Measurements from ENCODE around the gene CD200R1. TPM values are rescaled to one million over a fixed set of nuclear protein-coding genes. Genes with fewer than 3 reads are reported as not detected.

CD200R1 gene
- total RNA-seq, 4 donors from 2014 or later, result 0.88 to 1.3 TPM; not detected in 2

DNA sequence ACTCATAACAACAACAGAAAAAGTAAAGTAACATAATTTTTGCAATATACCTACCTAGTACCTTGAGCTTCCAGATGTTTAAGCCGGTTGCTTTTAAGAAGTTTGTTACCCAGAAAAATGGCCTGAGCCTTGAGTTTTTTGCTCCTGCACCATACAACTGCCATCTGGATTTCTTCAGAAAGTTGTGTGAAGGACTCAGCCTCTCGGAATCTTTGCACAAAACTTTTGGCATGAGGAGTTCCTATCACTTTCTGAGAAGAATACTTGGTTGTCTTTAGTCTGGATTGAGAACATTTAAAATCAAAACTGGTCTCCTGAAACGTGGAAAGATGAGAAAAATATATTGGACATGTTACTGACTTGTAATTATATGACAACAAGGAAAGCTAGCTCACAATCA lies 33.2 kb upstream of the CD200R1 start:
- Histone ChIP-seq H3K36me3 (peaks cover 0 to 68% (median 0%) of the 10 kb centered on the region in 3 donors), H3K9me3 (no peaks in the 10 kb centered on the region), H3K4me3 (no peak overlapping the region), H3K27me3 (no peaks in the 10 kb centered on the region), H3K27ac (no peak overlapping the region), H3K4me1 (no peaks in the 10 kb centered on the region)
- TF ChIP-seq, protein P1, sequence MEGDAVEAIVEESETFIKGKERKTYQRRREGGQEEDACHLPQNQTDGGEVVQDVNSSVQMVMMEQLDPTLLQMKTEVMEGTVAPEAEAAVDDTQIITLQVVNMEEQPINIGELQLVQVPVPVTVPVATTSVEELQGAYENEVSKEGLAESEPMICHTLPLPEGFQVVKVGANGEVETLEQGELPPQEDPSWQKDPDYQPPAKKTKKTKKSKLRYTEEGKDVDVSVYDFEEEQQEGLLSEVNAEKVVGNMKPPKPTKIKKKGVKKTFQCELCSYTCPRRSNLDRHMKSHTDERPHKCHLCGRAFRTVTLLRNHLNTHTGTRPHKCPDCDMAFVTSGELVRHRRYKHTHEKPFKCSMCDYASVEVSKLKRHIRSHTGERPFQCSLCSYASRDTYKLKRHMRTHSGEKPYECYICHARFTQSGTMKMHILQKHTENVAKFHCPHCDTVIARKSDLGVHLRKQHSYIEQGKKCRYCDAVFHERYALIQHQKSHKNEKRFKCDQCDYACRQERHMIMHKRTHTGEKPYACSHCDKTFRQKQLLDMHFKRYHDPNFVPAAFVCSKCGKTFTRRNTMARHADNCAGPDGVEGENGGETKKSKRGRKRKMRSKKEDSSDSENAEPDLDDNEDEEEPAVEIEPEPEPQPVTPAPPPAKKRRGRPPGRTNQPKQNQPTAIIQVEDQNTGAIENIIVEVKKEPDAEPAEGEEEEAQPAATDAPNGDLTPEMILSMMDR (IDR thresholded peaks at IDR 0.05), result no peak
- no peak for TF ChIP-seq POLR2A (IDR thresholded peaks at IDR 0.05)
- no peak for DNase-seq

DNA sequence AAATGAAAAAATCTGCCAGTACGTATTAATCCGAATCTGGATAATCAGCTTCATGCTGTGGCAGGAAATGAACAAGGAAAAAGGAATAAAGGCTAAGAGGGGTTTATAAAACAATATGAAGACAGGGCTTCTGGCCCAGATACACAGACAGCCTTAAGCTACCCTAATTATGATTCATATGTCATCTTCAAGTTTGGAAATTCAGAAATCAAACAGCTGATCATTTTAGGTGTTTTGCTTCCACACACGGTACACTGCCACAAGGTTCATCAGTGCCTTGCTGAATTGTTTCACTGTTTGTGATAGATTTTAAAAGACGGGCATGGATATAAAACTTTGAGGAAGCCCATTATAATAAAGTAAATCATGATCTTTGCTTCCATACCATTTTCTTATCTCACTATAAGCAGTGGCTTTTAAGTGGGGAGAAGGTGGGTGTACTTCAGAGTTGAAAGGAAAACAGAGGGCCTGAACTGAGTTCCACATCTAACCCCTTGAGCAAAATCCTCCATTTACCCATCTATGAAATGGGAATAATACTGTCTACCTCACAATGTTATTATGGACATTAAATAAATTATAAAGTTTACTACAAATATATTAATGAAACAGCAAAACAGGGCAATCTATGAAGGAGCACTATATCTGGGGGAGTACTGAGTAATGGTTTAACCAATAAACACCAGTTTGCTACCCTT lies 31.6 kb upstream of the CD200R1 start:
- H3K4me3 ChIP-seq, result no peak overlapping the region
- H3K4me1 ChIP-seq, result no peaks in the 10 kb centered on the region
- no peak for DNase-seq
- no peaks in the 10 kb centered on the region for H3K9me3 ChIP-seq
- no peak overlapping the region for H3K27ac ChIP-seq
- no peak for TF ChIP-seq POLR2A (IDR thresholded peaks at IDR 0.05)
- TF ChIP-seq, protein P1 (IDR thresholded peaks at IDR 0.05), result no peak
- no peaks in the 10 kb centered on the region for H3K27me3 ChIP-seq
- H3K36me3 ChIP-seq, result peaks cover 0 to 66% (median 0%) of the 10 kb centered on the region in 3 donors

DNA sequence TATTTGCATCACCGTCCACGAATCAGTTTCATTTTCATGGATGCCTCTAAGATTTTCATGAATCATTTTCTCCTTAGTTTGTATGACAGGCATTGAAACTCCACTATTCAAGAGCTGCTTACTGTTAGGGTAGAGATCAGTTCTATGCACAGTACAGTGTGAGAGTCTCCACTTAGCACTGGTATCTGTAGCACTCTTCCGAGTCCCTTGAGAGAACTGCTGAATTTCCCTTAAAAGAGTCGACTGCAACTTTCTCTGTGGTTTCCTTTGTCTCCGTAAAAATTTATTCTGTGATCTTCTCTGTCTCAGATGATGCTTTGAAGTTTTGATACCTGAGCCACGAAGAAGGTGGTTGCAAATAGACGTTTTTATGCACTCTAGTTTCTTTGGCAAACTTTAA lies 30.7 kb upstream of the CD200R1 start:
- DNase-seq, result no peak
- H3K27me3 ChIP-seq, result no peaks in the 10 kb centered on the region
- H3K4me1 ChIP-seq, result no peaks in the 10 kb centered on the region
- H3K36me3 ChIP-seq, result peaks cover 0 to 66% (median 0%) of the 10 kb centered on the region in 3 donors
- TF ChIP-seq POLR2A (IDR thresholded peaks at IDR 0.05), result no peak
- TF ChIP-seq, protein P1 (IDR thresholded peaks at IDR 0.05), result no peak
- H3K27ac ChIP-seq, result no peak overlapping the region
- H3K9me3 ChIP-seq, result no peaks in the 10 kb centered on the region
- H3K4me3 ChIP-seq, result no peak overlapping the region

DNA sequence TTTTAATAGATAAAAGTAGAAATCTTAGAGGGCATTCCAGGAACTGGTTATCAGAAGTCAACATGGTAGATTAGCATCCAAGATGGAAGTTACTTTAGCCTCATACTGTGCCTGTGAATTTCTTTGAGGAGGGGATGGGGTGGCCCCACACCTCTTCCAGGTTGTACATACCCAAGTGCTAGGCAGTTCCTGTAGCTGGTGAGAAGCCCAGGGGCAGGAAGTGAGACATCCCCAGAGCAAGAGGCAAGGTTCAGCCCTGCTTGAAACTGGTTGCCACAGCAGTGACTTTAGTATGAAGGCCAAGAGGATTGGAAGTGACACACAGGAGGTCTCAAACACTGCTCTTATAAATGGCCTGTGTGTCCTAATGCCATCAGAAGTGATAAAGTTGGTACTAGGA lies 27.8 kb upstream of the CD200R1 start:
- TF ChIP-seq, protein P1 (IDR thresholded peaks at IDR 0.05), result no peak
- TF ChIP-seq POLR2A (IDR thresholded peaks at IDR 0.05), result no peak
- Histone ChIP-seq H3K27me3 (no peaks in the 10 kb centered on the region), H3K36me3 (peaks cover 0 to 76% (median 0%) of the 10 kb centered on the region in 3 donors), H3K27ac (no peak overlapping the region), H3K4me3 (no peak overlapping the region), H3K4me1 (no peaks in the 10 kb centered on the region), H3K9me3 (no peaks in the 10 kb centered on the region)
- DNase-seq, result peak in 1 of 3 donors; percentile 51

DNA sequence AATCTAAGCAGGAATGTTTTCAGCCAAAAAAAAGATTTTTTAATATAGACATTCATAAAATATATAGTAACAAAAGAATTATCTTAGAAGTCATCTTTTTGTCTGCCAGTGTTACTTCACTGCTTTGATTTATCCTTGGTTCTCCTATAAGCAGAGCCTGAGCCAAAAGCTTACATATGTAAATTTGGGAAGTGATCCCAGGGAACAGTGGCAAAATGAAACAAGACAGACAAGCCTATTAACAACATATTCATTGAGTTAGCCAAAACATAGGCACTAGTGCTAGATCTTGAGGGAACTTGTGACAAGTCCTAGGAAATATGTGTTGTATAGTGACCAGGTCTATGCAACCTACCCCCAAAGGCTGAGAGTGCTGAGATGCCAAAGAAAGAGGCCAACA lies 27.1 kb upstream of the CD200R1 start:
- peaks cover 0 to 73% (median 0%) of the 10 kb centered on the region in 3 donors for H3K36me3 ChIP-seq
- no peak overlapping the region for H3K27ac ChIP-seq

More for the DNA sequence above, 27.1 kb upstream of the CD200R1 start:
- H3K4me1 ChIP-seq, result no peaks in the 10 kb centered on the region
- no peaks in the 10 kb centered on the region for H3K27me3 ChIP-seq
- H3K4me3 ChIP-seq, result no peak overlapping the region
- no peaks in the 10 kb centered on the region for H3K9me3 ChIP-seq
- DNase-seq, result no peak
- TF ChIP-seq, protein P1 (IDR thresholded peaks at IDR 0.05), result no peak
- TF ChIP-seq POLR2A (IDR thresholded peaks at IDR 0.05), result no peak
